Posterior cingulate gyrus (tissue), 11 donors: ENCODE results near the gene HOTAIR.

Experiments used
- DNase-seq, 10 donors: peaks; one replicate each; pipeline versions ENCODE4 v3.0.0 to v3.0.0-alpha.2; 2020 to 2021; ENCODE audit warnings: mixed read lengths in 3 of 10
- intact Hi-C: fragments of 100-400 bp; cut with DNase I; formaldehyde crosslinking; loops from one replicate; pipeline ENCODE4 v1.15.1; 2023

The HOTAIR gene

GRCh38 chr12:54012631-54013409 lies 38.1 kb upstream of the HOTAIR start:
- intact Hi-C loops: no loop called here
- DNase-seq: no peak

GRCh38 chr12:54011665-54012532 lies 37.1 kb upstream of the HOTAIR start:
- DNase-seq: no peak
- intact Hi-C loops: no loop called here

DNA sequence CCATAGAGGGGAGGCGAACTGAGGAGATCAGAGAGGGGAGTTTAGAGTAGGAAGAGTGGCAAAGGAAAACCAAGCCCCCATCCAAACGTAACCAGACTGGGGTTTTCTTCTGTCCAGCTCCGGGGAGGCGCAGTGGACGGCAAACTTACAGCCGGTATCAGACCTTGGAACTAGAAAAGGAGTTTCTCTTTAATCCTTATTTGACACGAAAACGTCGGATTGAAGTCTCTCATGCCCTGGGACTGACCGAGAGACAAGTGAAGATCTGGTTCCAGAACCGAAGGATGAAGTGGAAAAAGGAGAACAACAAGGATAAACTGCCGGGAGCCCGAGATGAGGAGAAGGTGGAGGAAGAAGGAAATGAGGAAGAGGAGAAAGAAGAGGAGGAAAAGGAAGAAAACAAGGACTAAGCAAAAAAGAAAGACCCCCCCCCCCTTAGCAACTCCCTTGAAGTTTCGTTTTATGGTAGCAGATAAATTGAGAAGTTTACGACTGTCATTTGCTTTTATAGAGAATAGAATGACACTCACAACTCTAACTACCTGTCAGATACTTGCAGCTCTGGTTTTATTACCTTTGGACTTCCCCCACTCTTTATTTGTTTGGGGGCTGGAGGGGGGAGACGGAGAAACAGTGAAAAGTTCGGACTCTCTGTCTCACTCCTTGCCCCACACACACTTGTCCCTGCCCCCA lies 36.4 kb upstream of the HOTAIR start:
- intact Hi-C loops: no loop called here

GRCh38 chr12:54010053-54010971 lies 35.6 kb upstream of the HOTAIR start:
- DNase-seq: no peak
- intact Hi-C loops: no loop called here

More for the DNA sequence above, 36.4 kb upstream of the HOTAIR start:
- no peak for DNase-seq

DNA sequence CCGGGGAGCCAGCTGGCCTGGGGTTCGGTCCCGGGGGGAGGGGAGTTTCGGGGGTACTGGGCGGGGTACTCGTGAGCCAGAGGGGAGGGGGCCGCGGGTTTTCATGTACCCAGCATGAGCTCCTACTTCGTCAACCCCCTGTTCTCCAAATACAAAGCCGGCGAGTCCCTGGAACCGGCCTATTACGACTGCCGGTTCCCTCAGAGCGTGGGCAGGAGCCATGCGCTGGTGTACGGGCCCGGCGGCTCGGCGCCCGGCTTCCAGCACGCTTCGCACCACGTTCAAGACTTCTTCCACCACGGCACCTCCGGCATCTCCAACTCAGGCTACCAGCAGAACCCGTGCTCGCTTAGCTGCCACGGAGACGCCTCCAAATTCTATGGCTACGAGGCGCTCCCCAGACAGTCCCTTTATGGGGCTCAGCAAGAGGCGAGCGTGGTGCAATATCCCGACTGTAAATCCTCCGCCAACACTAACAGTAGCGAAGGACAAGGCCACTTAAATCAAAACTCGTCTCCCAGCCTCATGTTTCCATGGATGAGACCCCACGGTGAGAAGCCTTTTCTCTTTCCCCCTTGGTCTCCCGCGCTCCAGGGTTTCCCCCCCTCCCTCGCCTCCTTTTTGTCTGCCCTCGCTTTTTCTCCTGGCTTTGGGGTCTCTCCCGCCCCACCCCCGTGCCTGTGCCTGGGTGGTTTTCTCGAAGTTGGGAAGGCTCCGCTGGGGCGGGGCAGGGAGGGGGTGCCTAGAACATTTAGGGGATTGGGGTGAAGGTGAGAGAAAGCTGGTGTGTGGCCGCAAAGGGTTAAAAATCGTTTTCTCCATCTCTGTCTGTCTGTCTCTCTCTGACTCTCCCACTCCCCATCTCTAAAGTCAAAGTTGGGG lies 34.7 kb upstream of the HOTAIR start:
- intact Hi-C loops: no loop called here
- no peak for DNase-seq

- no peak for DNase-seq
- intact Hi-C loops: no loop called here
These were observed 33.5 kb upstream of the HOTAIR start for GRCh38 chr12:54008260-54008552.

- intact Hi-C loops: no loop called here
- DNase-seq: no peak
These were observed 32.9 kb upstream of the HOTAIR start for GRCh38 chr12:54007538-54008259.

DNA sequence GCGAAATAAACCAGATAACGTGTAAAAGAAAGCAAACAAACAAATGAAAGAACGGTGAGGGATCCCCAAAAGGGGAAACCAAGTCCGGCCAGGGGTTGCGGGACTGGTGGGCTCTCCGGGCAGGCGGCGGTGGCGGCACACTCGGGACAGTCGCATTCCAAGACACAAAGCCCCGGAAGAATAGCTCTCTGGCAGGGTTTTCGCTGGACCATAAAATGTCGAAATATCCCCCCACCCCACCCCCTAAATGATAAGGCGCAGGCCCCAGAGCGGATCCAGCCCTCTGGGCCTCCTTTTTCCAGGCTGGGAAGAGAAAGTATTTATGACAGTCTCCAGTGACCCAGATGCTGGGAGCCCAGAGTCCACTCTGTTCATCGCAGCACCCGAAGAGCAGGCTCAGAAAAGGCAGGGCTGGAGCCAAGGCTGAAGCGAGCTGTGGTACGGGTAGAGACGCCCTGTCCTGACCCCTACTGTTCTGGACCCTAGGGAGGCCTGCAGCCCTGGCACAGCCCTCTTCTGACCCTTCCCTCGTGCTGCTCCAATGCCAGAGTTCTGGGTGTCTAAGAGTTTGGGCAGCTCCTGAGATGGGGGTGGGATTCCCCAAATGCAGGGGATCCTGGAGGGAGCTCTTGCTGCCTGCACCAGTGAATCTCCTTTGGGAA lies 31.9 kb upstream of the HOTAIR start:
- no peak for DNase-seq
- intact Hi-C loops: loop anchor here (1.0 kb wide), 1 partner anchor 185 kb away; no protein-coding TSS in a partner anchor

- intact Hi-C loops: loop anchor here (1.0 kb wide), 1 partner anchor 185 kb away; no protein-coding TSS in a partner anchor
- peak; percentile 44 to 97 (median 82) for DNase-seq
These were observed 31.3 kb upstream of the HOTAIR start for GRCh38 chr12:54005853-54006558.

DNA sequence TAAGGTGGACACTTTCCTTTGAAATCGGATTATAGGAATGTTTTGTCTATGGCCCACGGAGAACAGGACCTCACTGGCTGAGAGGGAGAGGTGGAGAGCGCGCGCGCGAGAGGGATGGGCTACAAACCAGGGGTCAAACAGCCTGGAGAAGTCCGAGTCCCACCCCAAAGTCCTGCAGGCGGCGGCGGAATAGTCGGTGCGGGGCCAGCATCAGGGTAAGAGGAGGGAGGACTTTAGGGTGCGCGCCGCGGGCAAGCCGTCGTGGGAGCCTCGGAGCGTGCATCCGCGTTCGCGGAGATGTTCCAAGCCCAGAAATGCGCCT lies 30.7 kb upstream of the HOTAIR start:
- no peak for DNase-seq
- intact Hi-C loops: no loop called here

DNA sequence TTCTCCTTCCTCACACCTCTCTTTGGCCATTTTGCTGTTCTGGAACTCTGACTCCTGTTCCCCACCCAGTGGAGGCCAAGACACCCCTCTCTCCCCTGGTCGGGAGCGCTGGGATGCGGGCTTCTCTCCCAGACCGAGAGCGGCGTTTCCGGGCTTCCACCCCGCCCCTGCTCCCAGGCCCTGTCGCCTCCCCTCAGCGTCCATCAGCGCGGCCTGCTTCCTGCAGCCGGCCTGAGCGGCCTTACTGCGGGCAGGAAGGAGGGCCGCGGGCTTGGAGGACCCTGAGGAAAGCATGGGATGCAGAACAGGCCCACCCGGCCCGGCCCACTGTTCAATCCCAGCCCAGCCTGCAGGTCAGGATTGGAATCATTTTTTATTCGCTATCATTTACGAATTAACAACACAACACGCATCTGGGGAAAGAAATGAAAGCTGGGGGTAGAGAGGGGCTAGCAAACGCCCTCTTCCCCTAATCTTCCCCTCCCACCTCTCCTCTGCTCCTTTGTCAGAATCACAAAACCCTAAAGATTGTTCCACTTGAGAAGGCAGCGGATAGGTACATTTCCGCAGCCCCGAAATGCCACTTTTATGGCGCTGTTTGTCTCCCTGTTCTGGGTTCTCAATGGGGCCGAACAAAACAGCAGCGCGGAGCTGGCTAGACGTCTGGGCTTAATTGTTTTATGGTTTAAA lies 30.2 kb upstream of the HOTAIR start:
- peak in 1 of 10 donors; percentile 20 for DNase-seq
- intact Hi-C loops: no loop called here

GRCh38 chr12:54004063-54004840 lies 29.5 kb upstream of the HOTAIR start:
- peak in 1 of 10 donors; percentile 70 for DNase-seq
- intact Hi-C loops: no loop called here

- intact Hi-C loops: no loop called here
- no peak for DNase-seq
These were observed 28.9 kb upstream of the HOTAIR start for GRCh38 chr12:54003625-54004024.

DNA sequence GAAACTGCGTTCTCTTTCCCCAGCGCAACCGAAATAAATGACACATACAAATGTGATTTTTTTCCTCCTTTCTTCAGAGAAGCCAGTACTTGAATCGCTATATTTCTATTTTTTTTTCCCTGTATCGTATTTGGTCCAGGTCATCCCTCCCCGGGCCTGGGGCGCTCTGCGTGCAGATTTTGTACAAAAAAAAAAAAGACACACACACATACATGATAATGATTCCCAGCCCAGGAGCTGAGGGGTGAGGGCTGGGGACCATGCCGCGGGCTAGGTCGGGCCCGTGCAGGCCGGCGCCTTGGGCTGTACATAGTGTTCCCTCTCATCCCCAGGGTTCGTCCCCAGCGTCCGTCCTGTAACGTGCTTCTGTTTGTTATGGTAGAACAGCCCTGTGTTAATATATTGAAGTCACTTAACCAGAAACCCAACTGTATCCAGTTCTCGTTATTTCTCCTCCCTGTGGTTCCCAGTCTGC lies 28.2 kb upstream of the HOTAIR start:
- DNase-seq: peak in 1 of 10 donors; percentile 1
- intact Hi-C loops: no loop called here

GRCh38 chr12:54002278-54002914 lies 27.6 kb upstream of the HOTAIR start:
- intact Hi-C loops: no loop called here
- DNase-seq: peak in 1 of 10 donors; percentile 47
